H1 (cell line): ENCODE data around the gene ITGB8. TPM values are rescaled to one million over a fixed set of nuclear protein-coding genes. Genes with fewer than 3 reads are reported as not detected.

Source experiments
- ATF3 ChIP-seq: IDR thresholded peaks from 2 replicates; pipeline ENCODE4 v1.6.1; 2011; ENCODE audit warnings: low read depth, mild to moderate bottlenecking, low read length; ENCODE audit not compliant: insufficient read depth
- BACH1 ChIP-seq: IDR thresholded peaks from 2 replicates; pipeline ENCODE4 v1.6.1; 2012; ENCODE audit warnings: low read length, improper control_type of control experiment
- JUN ChIP-seq: IDR thresholded peaks from 2 replicates; pipeline ENCODE4 v1.6.1; 2011; ENCODE audit warnings: low read depth, mild to moderate bottlenecking, improper control_type of control experiment, low read length
- polyA plus RNA-seq, 7 experiments: library from polyadenylated mRNA; depleted of rRNA in 3 of 7; stranded (reverse) in 5 of 7; unstranded in 2 of 7; fragments of >200 nt in 5 of 7; fragments of 200-250 nt in 2 of 7; gene quantifications; 1 replicate in 5 of 7; 2 replicates in 1 of 7; 4 replicates in 1 of 7; pipeline versions ENCODE4 v1.2.1 to v1.2.3, GENCODE V29; 2011 to 2013; ENCODE audit warnings: missing spikeins in 2 of 7, mixed read lengths in 2 of 7
- total RNA-seq: library from RNA; stranded (reverse); fragmentation: NEBNext Ultra II Directional; extraction: Animal tissue kit (Norgen Biotek cat#: 25700); gene quantifications from 2 replicates; pipeline ENCODE4 v1.2.1, GENCODE V29; 2021

Gene ITGB8
- total and polyA plus RNA-seq, 2 of the 8 experiments (the other 6 are each of a cell fraction or from before 2014, with no cell fraction given) = 1.2 to 3.6 TPM

- no peak for TF ChIP-seq ATF3
- TF ChIP-seq BACH1 = no peak
- no peak for TF ChIP-seq JUN
- TF ChIP-seq, all 59 proteins: peak for 0
These were observed 101.4 kb downstream of the ITGB8 start (continued) for GRCh38 chr7:20432071-20432470.
